Karpas-422 (cell line): ENCODE data around the gene SYTL3. TPM values are rescaled to one million over a fixed set of nuclear protein-coding genes. Genes with fewer than 3 reads are reported as not detected.

Experiments used
- DNase-seq: peaks from one replicate; pipeline ENCODE4 v3.0.0-alpha.2; 2015
- H2AFZ ChIP-seq: fragments of 200-600 bp; sonication (generic); 2 replicates; pipeline ENCODE4 v1.6.1; 2014; ENCODE audit warnings: antibody characterized with exemption, low read length, mixed read lengths
- H3K27ac ChIP-seq: fragments of 200-600 bp; sonication (generic); 2 replicates; pipeline ENCODE4 v1.5.1; 2014; ENCODE audit warnings: mild to moderate bottlenecking, low read length, moderate library complexity
- H3K27me3 ChIP-seq: fragments of 200-600 bp; sonication (generic); 2 replicates; pipeline ENCODE4 v1.6.1; 2014; ENCODE audit warnings: low read length, mixed read lengths
- H3K36me3 ChIP-seq: fragments of 200-600 bp; sonication (generic); 2 replicates; pipeline ENCODE4 v1.6.1; 2014; ENCODE audit warnings: low read length, mixed read lengths; ENCODE audit not compliant: insufficient read depth
- H3K4me1 ChIP-seq: fragments of 200-600 bp; sonication (generic); 2 replicates; pipeline ENCODE4 v1.6.1; 2014; ENCODE audit warnings: mild to moderate bottlenecking, low read length, mixed read lengths
- H3K4me2 ChIP-seq: fragments of 200-600 bp; sonication (generic); 2 replicates; pipeline ENCODE4 v1.6.1; 2014; ENCODE audit warnings: low read length, low read depth, mild to moderate bottlenecking; ENCODE audit not compliant: poor library complexity, severe bottlenecking
- H3K4me3 ChIP-seq: fragments of 200-600 bp; sonication (generic); 2 replicates; pipeline ENCODE4 v1.5.1; 2014; ENCODE audit warnings: mild to moderate bottlenecking, antibody characterized with exemption, low read length, mixed read lengths
- H3K79me2 ChIP-seq: fragments of 200-600 bp; sonication (generic); 2 replicates; pipeline ENCODE4 v1.6.1; 2014; ENCODE audit warnings: mild to moderate bottlenecking, low read length, mixed read lengths
- H3K9ac ChIP-seq: fragments of 200-600 bp; sonication (generic); 2 replicates; pipeline ENCODE4 v1.6.0; 2014; ENCODE audit warnings: low read length
- H3K9me2 ChIP-seq: fragments of 200-600 bp; sonication (generic), shearing (Covaris generic); replicated peaks from 2 replicates; pipeline ENCODE4 v1.6.0; 2014; ENCODE audit warnings: mild to moderate bottlenecking, low read length, moderate library complexity; ENCODE audit not compliant: insufficient read depth
- H3K9me3 ChIP-seq: fragments of 300-700, 200-600 bp; sonication (generic); 2 replicates; pipeline ENCODE4 v1.6.1; 2014; ENCODE audit warnings: low read length, mixed read lengths
- H4K20me1 ChIP-seq: fragments of 200-600 bp; sonication (generic); 2 replicates; pipeline ENCODE4 v1.6.1; 2014; ENCODE audit warnings: mild to moderate bottlenecking, antibody characterized with exemption, low read length, low read depth; ENCODE audit not compliant: insufficient read depth
- total RNA-seq: library from RNA; depleted of rRNA; stranded (reverse); fragments of >200 nt; shearing (Covaris generic); gene quantifications from 2 replicates; pipeline ENCODE4 v1.2.3, GENCODE V29; 2014; ENCODE audit warnings: low replicate concordance

The SYTL3 gene
- total RNA-seq, 1 experiment from 2014 or later, result 0.41 TPM

- no peak overlapping the region for H3K4me2 ChIP-seq
- no peaks in the 10 kb centered on the region for H4K20me1 ChIP-seq
- H3K36me3 ChIP-seq, result no peaks in the 10 kb centered on the region
- no peaks in the 10 kb centered on the region for H3K9me3 ChIP-seq
- no peaks in the 10 kb centered on the region for H3K4me1 ChIP-seq
- no peaks in the 10 kb centered on the region for H3K79me2 ChIP-seq
- H3K27ac ChIP-seq, result no peak overlapping the region
- H3K4me3 ChIP-seq, result no peak overlapping the region
- DNase-seq, result no peak
- no peak overlapping the region for H3K9ac ChIP-seq
- H2AFZ ChIP-seq, result no peak overlapping the region
- H3K9me2 ChIP-seq, result no peaks in the 10 kb centered on the region
- no peaks in the 10 kb centered on the region for H3K27me3 ChIP-seq
Measured at GRCh38 chr6:158619922-158620801, 29.7 kb upstream of the SYTL3 start.

- no peak overlapping the region for H2AFZ ChIP-seq
- H3K36me3 ChIP-seq, result 0 out of 2 replicates have a peak, but pooled peaks cover 6% of the 10 kb centered on the region
- no peak overlapping the region for H3K9ac ChIP-seq
- H3K4me2 ChIP-seq, result no peak overlapping the region
- H3K9me3 ChIP-seq, result no peaks in the 10 kb centered on the region
- H3K4me3 ChIP-seq, result no peak overlapping the region
- H3K27me3 ChIP-seq, result no peaks in the 10 kb centered on the region
- DNase-seq, result no peak
- no peaks in the 10 kb centered on the region for H3K79me2 ChIP-seq
- no peaks in the 10 kb centered on the region for H3K9me2 ChIP-seq
- no peaks in the 10 kb centered on the region for H4K20me1 ChIP-seq
- no peak overlapping the region for H3K27ac ChIP-seq
- no peaks in the 10 kb centered on the region for H3K4me1 ChIP-seq
Measured at GRCh38 chr6:158620963-158621693, 28.7 kb upstream of the SYTL3 start.

GRCh38 chr6:158621694-158622544 is 27.9 kb upstream of the SYTL3 start:
- no peaks in the 10 kb centered on the region for H4K20me1 ChIP-seq
- no peak for DNase-seq
- H3K27ac ChIP-seq, result no peak overlapping the region
- no peak overlapping the region for H3K4me3 ChIP-seq
- H3K9me2 ChIP-seq, result no peaks in the 10 kb centered on the region
- no peaks in the 10 kb centered on the region for H3K79me2 ChIP-seq
- H3K4me2 ChIP-seq, result no peak overlapping the region
- H3K9me3 ChIP-seq, result no peaks in the 10 kb centered on the region
- H3K36me3 ChIP-seq, result 0 out of 2 replicates have a peak, but pooled peaks cover 6% of the 10 kb centered on the region
- no peaks in the 10 kb centered on the region for H3K4me1 ChIP-seq
- H3K9ac ChIP-seq, result no peak overlapping the region
- H3K27me3 ChIP-seq, result no peaks in the 10 kb centered on the region
- H2AFZ ChIP-seq, result no peak overlapping the region

- no peaks in the 10 kb centered on the region for H3K9me3 ChIP-seq
- H4K20me1 ChIP-seq, result no peaks in the 10 kb centered on the region
- no peak overlapping the region for H3K4me3 ChIP-seq
- no peaks in the 10 kb centered on the region for H3K9me2 ChIP-seq
- no peak overlapping the region for H3K27ac ChIP-seq
- H3K4me2 ChIP-seq, result no peak overlapping the region
- no peaks in the 10 kb centered on the region for H3K27me3 ChIP-seq
- no peaks in the 10 kb centered on the region for H3K79me2 ChIP-seq
- H2AFZ ChIP-seq, result no peak overlapping the region
- no peak for DNase-seq
- no peaks in the 10 kb centered on the region for H3K4me1 ChIP-seq
- H3K9ac ChIP-seq, result no peak overlapping the region
- 0 out of 2 replicates have a peak, but pooled peaks cover 6% of the 10 kb centered on the region for H3K36me3 ChIP-seq
Measured at GRCh38 chr6:158622545-158623190, 27.2 kb upstream of the SYTL3 start.

- H2AFZ ChIP-seq, result no peak overlapping the region
- peaks cover 6% of the 10 kb centered on the region for H3K4me1 ChIP-seq
- no peak overlapping the region for H3K9ac ChIP-seq
- no peak overlapping the region for H3K4me3 ChIP-seq
- H3K4me2 ChIP-seq, result no peak overlapping the region
- DNase-seq, result no peak
- H4K20me1 ChIP-seq, result no peaks in the 10 kb centered on the region
- peaks cover 11% of the 10 kb centered on the region; the same call in 1 of the 2 replicates for H3K36me3 ChIP-seq
- H3K79me2 ChIP-seq, result no peaks in the 10 kb centered on the region
- H3K27ac ChIP-seq, result no peak overlapping the region
- no peaks in the 10 kb centered on the region for H3K9me3 ChIP-seq
- H3K9me2 ChIP-seq, result no peaks in the 10 kb centered on the region
- H3K27me3 ChIP-seq, result no peaks in the 10 kb centered on the region
Measured at GRCh38 chr6:158624684-158625682, 24.9 kb upstream of the SYTL3 start.

- Histone ChIP-seq H3K9me2 (no peaks in the 10 kb centered on the region), H3K36me3 (peaks cover 12% of the 10 kb centered on the region; the same call in 1 of the 2 replicates), H3K9ac (no peak overlapping the region), H3K4me2 (no peak overlapping the region), H3K4me3 (no peak overlapping the region), H3K79me2 (no peaks in the 10 kb centered on the region), H4K20me1 (no peaks in the 10 kb centered on the region), H3K4me1 (peaks cover 6% of the 10 kb centered on the region), H3K27me3 (no peaks in the 10 kb centered on the region), H2AFZ (no peak overlapping the region), H3K9me3 (no peaks in the 10 kb centered on the region), H3K27ac (no peak overlapping the region)
- DNase-seq, result no peak
Measured at GRCh38 chr6:158625881-158626305, 24.0 kb upstream of the SYTL3 start.
